Measurements from ENCODE around the gene AGBL5. TPM values are rescaled to one million over a fixed set of nuclear protein-coding genes. Genes with fewer than 3 reads are reported as not detected.

AGBL5 gene
- total and polyA plus RNA-seq, 2 of the 13 experiments (the other 11 are each of a cell fraction or from before 2014, with no cell fraction given) = 55.9 to 73.3 TPM

- no peak for TF ChIP-seq CAMTA2 (CRISPR knock-in tag; IDR thresholded peaks at IDR 0.05; ENCODE audit: borderline replicate concordance)
- TF ChIP-seq ZNF567 (CRISPR knock-in tag; IDR thresholded peaks at IDR 0.05; ENCODE audit: borderline replicate concordance) = peak; percentile 84; the same call in 1 of the 2 replicates
- TF ChIP-seq ZNF264 (CRISPR knock-in tag; IDR thresholded peaks at IDR 0.05) = peak; percentile 94
- no peak; the same call in 1 of the 2 replicates for TF ChIP-seq ZNF749 (CRISPR knock-in tag; IDR thresholded peaks at IDR 0.05; ENCODE audit: borderline replicate concordance)
- peak; percentile 88 for TF ChIP-seq GATAD1 (CRISPR knock-in tag; IDR thresholded peaks at IDR 0.05)
- TF ChIP-seq ZNF460 (CRISPR knock-in tag; IDR thresholded peaks at IDR 0.05; ENCODE audit: borderline replicate concordance) = peak; percentile 26; the same call in 1 of the 2 replicates
- no peak for TF ChIP-seq HNF4G (IDR thresholded peaks at IDR 0.05; ENCODE audit: borderline replicate concordance, low read depth, low read length)
- peak; percentile 52; the same call in 1 of the 2 replicates for TF ChIP-seq HNF4G (CRISPR knock-in tag; IDR thresholded peaks at IDR 0.05; ENCODE audit: borderline replicate concordance, low read depth)
- peak; percentile 97 for TF ChIP-seq SMYD3 (CRISPR knock-in tag; IDR thresholded peaks at IDR 0.05)
- TF ChIP-seq ZNF609 (CRISPR knock-in tag; IDR thresholded peaks at IDR 0.05; ENCODE audit: borderline replicate concordance) = peak; percentile 56; the same call in 1 of the 2 replicates
- 0 out of 2 replicates have a peak, but pooled peaks have one; percentile 73 for TF ChIP-seq ZNF337 (CRISPR knock-in tag; IDR thresholded peaks at IDR 0.05; ENCODE audit: borderline replicate concordance, low read depth)
- TF ChIP-seq ZNF317 (CRISPR knock-in tag; IDR thresholded peaks at IDR 0.05) = peak; percentile 82; the same call in 1 of the 2 replicates
- TF ChIP-seq PPARG (CRISPR knock-in tag; conservative IDR thresholded peaks at IDR 0.05) = peak; percentile 65
- TF ChIP-seq HIC2 (CRISPR knock-in tag; IDR thresholded peaks at IDR 0.05; ENCODE audit: low read depth) = peak; percentile 60; the same call in 1 of the 2 replicates
- peak; percentile 98 for TF ChIP-seq ZFP37 (CRISPR knock-in tag; IDR thresholded peaks at IDR 0.05; ENCODE audit: borderline replicate concordance)
- peak; percentile 81; the same call in 1 of the 2 replicates for TF ChIP-seq POLR2AphosphoS2 (IDR thresholded peaks at IDR 0.05; ENCODE audit: low read depth, low read length)
- no peak for TF ChIP-seq DPF2 (CRISPR knock-in tag; IDR thresholded peaks at IDR 0.05; ENCODE audit: borderline replicate concordance, low read depth)
- TF ChIP-seq, protein P1, sequence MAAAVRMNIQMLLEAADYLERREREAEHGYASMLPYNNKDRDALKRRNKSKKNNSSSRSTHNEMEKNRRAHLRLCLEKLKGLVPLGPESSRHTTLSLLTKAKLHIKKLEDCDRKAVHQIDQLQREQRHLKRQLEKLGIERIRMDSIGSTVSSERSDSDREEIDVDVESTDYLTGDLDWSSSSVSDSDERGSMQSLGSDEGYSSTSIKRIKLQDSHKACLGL (CRISPR knock-in tag; IDR thresholded peaks at IDR 0.05) = peak; percentile 87
- peak; percentile 87 for TF ChIP-seq ATF1 (CRISPR knock-in tag; IDR thresholded peaks at IDR 0.05)
- TF ChIP-seq SP140L (CRISPR knock-in tag; IDR thresholded peaks at IDR 0.05; ENCODE audit: borderline replicate concordance) = no peak
- TF ChIP-seq ZNF432 (CRISPR knock-in tag; IDR thresholded peaks at IDR 0.05; ENCODE audit: borderline replicate concordance) = 0 out of 2 replicates have a peak, but pooled peaks have one; percentile 71
- no peak for TF ChIP-seq HNRNPUL1 (IDR thresholded peaks at IDR 0.05; ENCODE audit: low read depth, low read length)
These were observed at the start of gene AGBL5 (continued) for GRCh38 chr2:27050996-27051901.

Measured in HepG2 (cell line).